PFSK-1 (cell line): ENCODE results near the gene S1PR4.

ENCODE experiments used
- FOXP2 ChIP-seq: optimal IDR thresholded peaks from 2 replicates; pipeline ENCODE3; 2011; ENCODE audit warnings: borderline replicate concordance, control low read depth, inconsistent platforms; ENCODE audit not compliant: insufficient read depth; ENCODE audit errors: extremely low read length, extremely low read depth
- POLR2AphosphoS5 ChIP-seq: IDR thresholded peaks from 2 replicates; pipeline ENCODE4 v1.6.1; 2012; ENCODE audit warnings: low read depth, mild to moderate bottlenecking, control low read depth, low read length, moderate library complexity
- SIN3A ChIP-seq: IDR thresholded peaks from 2 replicates; pipeline ENCODE4 v1.6.1; 2012; ENCODE audit warnings: mild to moderate bottlenecking, low read length, moderate library complexity, borderline replicate concordance; ENCODE audit not compliant: insufficient read depth
- TAF1 ChIP-seq: IDR thresholded peaks from 2 replicates; pipeline ENCODE4 v1.6.1; 2012; ENCODE audit warnings: low read length, control low read depth, borderline replicate concordance; ENCODE audit not compliant: insufficient read depth
- TF ChIP-seq, protein P1 (sequence below), 2 experiments: IDR thresholded peaks; 2 replicates each; pipeline versions ENCODE4 v1.6.1 to v1.8.0; 2011 to 2012; ENCODE audit warnings: low read depth in 2 of 2, low read length in 2 of 2, control low read depth in 1 of 2, inconsistent platforms in 1 of 2, mild to moderate bottlenecking in 1 of 2, moderate library complexity in 1 of 2; ENCODE audit not compliant: insufficient read depth in 1 of 2

The S1PR4 gene

DNA sequence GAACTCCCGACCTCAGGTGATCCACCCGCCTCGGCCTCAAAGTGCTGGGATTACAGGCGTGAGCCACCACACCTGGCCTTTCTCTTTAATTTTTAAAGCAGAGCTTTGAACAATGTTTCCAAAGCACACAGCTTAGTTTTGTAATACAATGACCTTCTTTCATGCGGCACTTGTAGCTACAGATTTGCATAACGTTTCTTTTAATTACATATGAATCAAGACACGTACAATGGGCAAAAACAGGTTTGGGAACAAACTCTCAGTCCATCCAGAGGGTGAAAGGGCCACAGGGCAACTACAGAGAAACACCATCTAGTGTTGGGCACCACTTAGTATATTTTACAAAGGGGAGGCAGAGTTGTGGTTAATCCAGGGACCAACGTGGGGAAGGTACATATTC, 19.0 kb upstream of the S1PR4 start:
- TF ChIP-seq FOXP2: no peak
- TF ChIP-seq POLR2AphosphoS5: no peak
- TF ChIP-seq, protein P1, sequence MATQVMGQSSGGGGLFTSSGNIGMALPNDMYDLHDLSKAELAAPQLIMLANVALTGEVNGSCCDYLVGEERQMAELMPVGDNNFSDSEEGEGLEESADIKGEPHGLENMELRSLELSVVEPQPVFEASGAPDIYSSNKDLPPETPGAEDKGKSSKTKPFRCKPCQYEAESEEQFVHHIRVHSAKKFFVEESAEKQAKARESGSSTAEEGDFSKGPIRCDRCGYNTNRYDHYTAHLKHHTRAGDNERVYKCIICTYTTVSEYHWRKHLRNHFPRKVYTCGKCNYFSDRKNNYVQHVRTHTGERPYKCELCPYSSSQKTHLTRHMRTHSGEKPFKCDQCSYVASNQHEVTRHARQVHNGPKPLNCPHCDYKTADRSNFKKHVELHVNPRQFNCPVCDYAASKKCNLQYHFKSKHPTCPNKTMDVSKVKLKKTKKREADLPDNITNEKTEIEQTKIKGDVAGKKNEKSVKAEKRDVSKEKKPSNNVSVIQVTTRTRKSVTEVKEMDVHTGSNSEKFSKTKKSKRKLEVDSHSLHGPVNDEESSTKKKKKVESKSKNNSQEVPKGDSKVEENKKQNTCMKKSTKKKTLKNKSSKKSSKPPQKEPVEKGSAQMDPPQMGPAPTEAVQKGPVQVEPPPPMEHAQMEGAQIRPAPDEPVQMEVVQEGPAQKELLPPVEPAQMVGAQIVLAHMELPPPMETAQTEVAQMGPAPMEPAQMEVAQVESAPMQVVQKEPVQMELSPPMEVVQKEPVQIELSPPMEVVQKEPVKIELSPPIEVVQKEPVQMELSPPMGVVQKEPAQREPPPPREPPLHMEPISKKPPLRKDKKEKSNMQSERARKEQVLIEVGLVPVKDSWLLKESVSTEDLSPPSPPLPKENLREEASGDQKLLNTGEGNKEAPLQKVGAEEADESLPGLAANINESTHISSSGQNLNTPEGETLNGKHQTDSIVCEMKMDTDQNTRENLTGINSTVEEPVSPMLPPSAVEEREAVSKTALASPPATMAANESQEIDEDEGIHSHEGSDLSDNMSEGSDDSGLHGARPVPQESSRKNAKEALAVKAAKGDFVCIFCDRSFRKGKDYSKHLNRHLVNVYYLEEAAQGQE (IDR thresholded peaks at IDR 0.05; ENCODE audit: insufficient read depth in 1 of 2, low read depth in 2 of 2, low read length in 2 of 2): no peak
- TF ChIP-seq SIN3A: no peak
- no peak for TF ChIP-seq TAF1

DNA sequence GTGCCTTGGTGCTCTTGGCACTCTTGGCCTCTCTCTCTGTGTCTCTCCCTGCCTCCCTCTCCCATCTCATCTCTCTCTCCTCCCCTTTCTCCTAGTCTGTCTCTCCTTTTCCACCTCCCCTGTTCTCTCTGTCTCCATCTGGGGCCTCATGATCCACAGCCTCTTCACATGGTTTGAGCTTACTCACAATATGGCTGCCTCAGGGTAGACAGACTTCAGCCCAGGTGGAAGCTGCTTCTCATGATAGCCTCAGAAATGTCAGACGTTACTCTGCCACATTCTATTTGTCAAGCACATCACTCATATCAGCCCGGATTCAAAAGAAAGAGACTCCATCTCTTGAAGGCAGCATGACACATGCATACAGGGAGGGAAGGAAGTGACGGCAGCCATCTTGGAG, 18.4 kb upstream of the S1PR4 start:
- TF ChIP-seq TAF1 (no peak), SIN3A (no peak), FOXP2 (no peak), POLR2AphosphoS5 (no peak)
- TF ChIP-seq, protein P1 (IDR thresholded peaks at IDR 0.05; ENCODE audit: insufficient read depth in 1 of 2, low read depth in 2 of 2, low read length in 2 of 2): no peak

DNA sequence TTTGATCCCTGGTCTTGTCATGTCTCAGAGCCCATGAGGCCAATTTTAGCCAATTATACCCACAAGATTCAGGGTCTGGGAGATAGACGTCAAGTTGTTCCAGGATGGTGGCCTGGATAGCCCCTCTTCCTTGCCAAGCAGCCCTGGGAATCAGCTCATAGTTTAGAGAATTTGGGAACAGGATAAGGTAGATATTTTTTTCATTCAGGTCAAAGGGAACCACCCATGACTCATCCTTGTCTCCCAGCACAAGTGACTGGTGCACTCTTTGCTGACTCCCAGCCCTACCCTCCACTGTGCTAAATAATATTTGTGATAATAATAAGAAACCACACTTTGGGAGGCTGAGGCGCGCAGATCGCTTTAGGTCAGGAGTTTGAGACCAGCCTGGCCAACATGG, 17.1 kb upstream of the S1PR4 start:
- TF ChIP-seq SIN3A (no peak), POLR2AphosphoS5 (no peak), FOXP2 (no peak), TAF1 (no peak)
- TF ChIP-seq, protein P1 (IDR thresholded peaks at IDR 0.05; ENCODE audit: insufficient read depth in 1 of 2, low read depth in 2 of 2, low read length in 2 of 2): no peak

DNA sequence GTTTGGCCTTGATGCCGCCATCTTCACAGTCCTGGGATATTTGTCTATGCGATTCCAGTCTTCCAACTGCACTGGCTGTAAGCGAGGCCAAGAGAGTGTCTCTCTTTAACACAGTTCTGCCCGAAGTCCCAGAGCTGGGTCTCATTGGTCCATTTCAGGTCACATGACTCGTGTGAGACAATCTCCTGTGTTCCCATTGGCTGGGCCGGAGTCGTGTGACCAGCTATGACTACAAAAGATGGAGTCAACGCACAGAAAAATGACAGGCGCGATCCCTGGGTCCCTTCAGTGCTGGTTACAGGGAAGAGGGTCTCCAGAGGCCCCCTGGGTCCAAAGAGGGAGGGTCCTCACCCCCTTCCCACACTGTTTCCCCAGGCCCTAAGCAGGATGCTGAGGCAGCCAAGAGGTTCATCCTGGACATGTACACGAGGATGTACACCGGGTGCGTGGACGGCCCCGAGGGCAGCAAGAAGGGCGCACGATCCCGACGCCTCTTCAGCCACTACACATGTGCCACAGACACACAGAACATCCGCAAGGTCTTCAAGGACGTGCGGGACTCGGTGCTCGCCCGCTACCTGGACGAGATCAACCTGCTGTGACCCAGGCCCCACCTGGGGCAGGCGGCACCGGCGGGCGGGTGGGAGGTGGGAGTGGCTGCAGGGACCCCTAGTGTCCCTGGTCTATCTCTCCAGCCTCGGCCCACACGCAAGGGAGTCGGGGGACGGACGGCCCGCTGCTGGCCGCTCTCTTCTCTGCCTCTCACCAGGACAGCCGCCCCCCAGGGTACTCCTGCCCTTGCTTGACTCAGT, 15.9 kb upstream of the S1PR4 start:
- TF ChIP-seq POLR2AphosphoS5 (no peak), FOXP2 (no peak), TAF1 (no peak), SIN3A (no peak)
- TF ChIP-seq, protein P1 (IDR thresholded peaks at IDR 0.05; ENCODE audit: insufficient read depth in 1 of 2, low read depth in 2 of 2, low read length in 2 of 2): no peak
